ENCODE data around the gene APAF1.

Gene APAF1

DNA sequence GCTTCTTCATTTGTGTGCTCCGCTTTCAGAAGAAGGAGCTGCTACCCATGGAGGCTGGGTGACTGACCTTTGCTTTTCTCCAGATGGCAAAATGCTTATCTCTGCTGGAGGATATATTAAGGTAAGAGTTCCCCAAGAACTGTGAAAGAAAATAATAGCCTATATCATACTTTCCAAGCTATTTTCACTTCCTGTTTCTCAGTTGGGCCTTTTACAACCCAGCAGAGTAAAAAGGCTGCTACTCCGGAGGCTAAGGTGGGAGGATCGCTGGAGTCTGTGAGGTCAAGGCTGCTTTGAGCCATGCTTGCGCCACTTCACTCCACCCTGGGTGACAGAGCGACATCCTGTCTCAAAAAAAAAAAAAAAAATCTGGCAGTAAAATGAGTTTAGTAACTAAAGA lies 82.1 kb downstream of the APAF1 start:
- H3K36me3 ChIP-seq (ENCODE audit: insufficient read depth, low read length) = peaks cover 6% of the 10 kb centered on the region; the same call in 1 of the 2 replicates
- no peak for DNase-seq (ENCODE audit: low read depth, low spot score)
- H3K9ac ChIP-seq (ENCODE audit: insufficient read length) = no peak overlapping the region
- no peaks in the 10 kb centered on the region for H3K9me3 ChIP-seq (ENCODE audit: low read depth, low read length)
- TF ChIP-seq FOXP2 (optimal IDR thresholded peaks at IDR 0.05; ENCODE audit: control extremely low read depth, extremely low read length, insufficient read depth) (no peak), EZH2 (IDR thresholded peaks at IDR 0.05) (no peak), POLR2AphosphoS5 (IDR thresholded peaks at IDR 0.05; ENCODE audit: borderline replicate concordance, low read depth, low read length) (no peak)
- H3K27ac ChIP-seq = no peak overlapping the region
- no peak overlapping the region for H3K4me3 ChIP-seq

DNA sequence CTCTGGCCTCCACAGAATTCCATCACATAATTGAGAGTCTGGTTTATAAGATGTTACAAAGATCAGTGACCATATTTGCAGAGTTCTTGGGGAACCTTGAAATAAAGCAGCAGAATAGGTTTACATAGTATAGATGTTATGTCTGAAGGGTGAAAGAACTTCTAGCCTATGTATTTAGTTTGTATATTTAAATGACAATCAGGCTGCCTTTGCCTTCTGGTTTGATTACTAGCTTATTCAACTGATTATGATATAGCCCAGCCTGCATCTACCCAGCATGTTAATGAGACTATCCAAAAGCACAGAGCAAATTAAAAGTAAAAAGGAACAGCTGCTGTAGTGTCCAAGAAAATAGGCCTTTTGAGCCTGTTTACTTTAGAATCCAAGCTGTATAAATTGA lies 85.3 kb downstream of the APAF1 start:
- Histone ChIP-seq H3K9ac (ENCODE audit: insufficient read length) (no peak overlapping the region), H3K27ac (no peak overlapping the region), H3K36me3 (ENCODE audit: insufficient read depth, low read length) (peaks cover 6% of the 10 kb centered on the region; the same call in 1 of the 2 replicates), H3K4me3 (no peak overlapping the region), H3K9me3 (ENCODE audit: low read depth, low read length) (no peaks in the 10 kb centered on the region)
- no peak for DNase-seq (ENCODE audit: low read depth, low spot score)
- TF ChIP-seq POLR2AphosphoS5 (IDR thresholded peaks at IDR 0.05; ENCODE audit: borderline replicate concordance, low read depth, low read length) (no peak), FOXP2 (optimal IDR thresholded peaks at IDR 0.05; ENCODE audit: control extremely low read depth, extremely low read length, insufficient read depth) (no peak), EZH2 (IDR thresholded peaks at IDR 0.05) (no peak)

DNA sequence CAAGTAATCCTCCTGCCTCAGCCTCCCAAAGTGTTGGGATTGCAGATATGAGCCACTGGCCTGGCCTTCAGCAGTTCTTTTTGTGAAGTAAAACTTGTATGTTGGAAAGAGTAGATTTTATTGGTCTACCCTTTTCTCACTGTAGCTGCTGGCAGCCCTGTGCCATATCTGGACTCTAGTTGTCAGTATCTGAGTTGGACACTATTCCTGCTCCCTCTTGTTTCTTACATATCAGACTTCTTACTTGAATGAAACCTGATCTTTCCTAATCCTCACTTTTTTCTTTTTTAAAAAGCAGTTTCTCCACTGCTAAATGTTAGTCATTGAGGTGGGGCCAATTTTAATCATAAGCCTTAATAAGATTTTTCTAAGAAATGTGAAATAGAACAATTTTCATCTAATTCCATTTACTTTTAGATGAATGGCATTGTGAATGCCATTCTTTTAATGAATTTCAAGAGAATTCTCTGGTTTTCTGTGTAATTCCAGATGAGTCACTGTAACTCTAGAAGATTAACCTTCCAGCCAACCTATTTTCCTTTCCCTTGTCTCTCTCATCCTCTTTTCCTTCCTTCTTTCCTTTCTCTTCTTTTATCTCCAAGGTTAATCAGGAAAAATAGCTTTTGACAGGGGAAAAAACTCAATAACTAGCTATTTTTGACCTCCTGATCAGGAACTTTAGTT lies 88.7 kb downstream of the APAF1 start:
- no peak for DNase-seq (ENCODE audit: low read depth, low spot score)
- H3K9me3 ChIP-seq (ENCODE audit: low read depth, low read length) = no peaks in the 10 kb centered on the region
- no peak overlapping the region for H3K27ac ChIP-seq
- no peak overlapping the region for H3K9ac ChIP-seq (ENCODE audit: insufficient read length)
- H3K4me3 ChIP-seq = no peak overlapping the region
- H3K36me3 ChIP-seq (ENCODE audit: insufficient read depth, low read length) = no peaks in the 10 kb centered on the region
- no peak for TF ChIP-seq POLR2AphosphoS5 (IDR thresholded peaks at IDR 0.05; ENCODE audit: borderline replicate concordance, low read depth, low read length)
- TF ChIP-seq FOXP2 (optimal IDR thresholded peaks at IDR 0.05; ENCODE audit: control extremely low read depth, extremely low read length, insufficient read depth) = no peak
- no peak for TF ChIP-seq EZH2 (IDR thresholded peaks at IDR 0.05)

DNA sequence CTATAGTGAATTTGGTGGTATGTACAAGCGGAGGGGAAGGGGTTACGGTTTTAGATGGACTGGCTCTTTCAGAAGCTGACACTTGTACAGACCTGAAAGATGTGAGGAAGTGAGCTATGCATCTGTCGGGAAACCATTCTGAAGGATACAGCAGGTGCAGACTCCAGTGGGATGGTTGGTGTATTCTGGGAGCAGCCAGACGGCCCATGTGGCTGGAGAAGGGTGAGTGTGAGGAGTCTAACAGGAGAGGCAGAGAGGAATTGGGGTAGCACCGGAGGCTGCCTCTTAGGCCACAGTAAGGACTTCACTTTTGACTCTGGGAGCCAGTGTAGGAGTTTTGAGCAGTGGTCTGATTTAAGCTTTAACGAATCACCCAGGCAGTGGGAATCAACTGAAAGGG lies 90.7 kb downstream of the APAF1 start:
- Histone ChIP-seq H3K9ac (ENCODE audit: insufficient read length) (no peak overlapping the region), H3K27ac (no peak overlapping the region), H3K4me3 (no peak overlapping the region), H3K9me3 (ENCODE audit: low read depth, low read length) (no peaks in the 10 kb centered on the region), H3K36me3 (ENCODE audit: insufficient read depth, low read length) (no peaks in the 10 kb centered on the region)
- TF ChIP-seq FOXP2 (optimal IDR thresholded peaks at IDR 0.05; ENCODE audit: control extremely low read depth, extremely low read length, insufficient read depth) (no peak), POLR2AphosphoS5 (IDR thresholded peaks at IDR 0.05; ENCODE audit: borderline replicate concordance, low read depth, low read length) (no peak), EZH2 (IDR thresholded peaks at IDR 0.05) (no peak)
- no peak for DNase-seq (ENCODE audit: low read depth, low spot score)

DNA sequence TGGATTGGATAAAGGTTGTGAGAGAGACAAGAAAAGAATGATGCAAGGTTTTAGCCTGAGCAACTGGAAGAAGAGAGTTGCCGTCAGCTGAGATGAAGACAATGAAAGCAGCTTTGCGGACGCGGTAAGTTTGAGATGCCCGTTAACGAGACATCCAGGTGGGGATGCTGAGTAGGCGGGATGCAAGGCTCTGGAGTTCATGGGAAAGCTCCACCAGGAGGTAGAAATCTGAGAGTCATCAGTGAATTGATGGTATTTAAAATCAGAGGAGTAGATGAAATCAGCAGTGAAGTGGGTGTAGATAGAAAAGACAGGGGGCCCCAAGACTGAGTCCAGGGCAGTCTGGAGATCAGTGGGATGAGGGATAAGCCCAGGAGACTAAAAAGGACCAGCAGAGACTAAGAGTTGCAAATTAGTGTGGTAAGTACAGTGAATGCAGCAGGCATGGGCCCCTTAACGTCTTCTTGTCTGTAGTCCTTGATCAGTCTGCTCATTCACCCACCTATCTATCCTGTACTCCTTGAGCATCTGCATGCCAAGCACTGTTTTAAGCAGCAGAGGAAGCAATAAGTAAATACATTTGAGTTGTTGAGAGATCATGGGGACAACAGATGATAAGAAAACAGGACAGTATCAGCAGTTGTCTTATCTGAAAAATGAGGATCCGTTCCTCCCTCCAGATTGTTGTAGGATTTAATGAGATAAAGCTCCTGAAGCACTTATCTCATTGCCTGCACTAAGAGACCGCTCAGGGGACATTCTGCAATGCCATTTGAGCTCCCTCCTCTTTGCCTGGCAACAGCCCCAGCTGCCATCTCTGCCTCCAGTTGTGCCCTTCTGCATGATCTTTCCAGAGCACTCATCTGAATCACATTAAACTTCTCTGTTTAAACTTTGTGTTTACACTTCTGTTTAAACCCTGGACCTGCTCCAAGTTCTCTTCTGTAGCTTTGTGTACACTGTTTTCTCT lies 91.5 kb downstream of the APAF1 start:
- TF ChIP-seq FOXP2 (optimal IDR thresholded peaks at IDR 0.05; ENCODE audit: control extremely low read depth, extremely low read length, insufficient read depth) = no peak
- TF ChIP-seq POLR2AphosphoS5 (IDR thresholded peaks at IDR 0.05; ENCODE audit: borderline replicate concordance, low read depth, low read length) = no peak
- no peak overlapping the region for H3K9ac ChIP-seq (ENCODE audit: insufficient read length)
- H3K9me3 ChIP-seq (ENCODE audit: low read depth, low read length) = no peaks in the 10 kb centered on the region
- H3K4me3 ChIP-seq = no peak overlapping the region
- H3K36me3 ChIP-seq (ENCODE audit: insufficient read depth, low read length) = no peaks in the 10 kb centered on the region
- no peak overlapping the region for H3K27ac ChIP-seq
- DNase-seq (ENCODE audit: low read depth, low spot score) = no peak

DNA sequence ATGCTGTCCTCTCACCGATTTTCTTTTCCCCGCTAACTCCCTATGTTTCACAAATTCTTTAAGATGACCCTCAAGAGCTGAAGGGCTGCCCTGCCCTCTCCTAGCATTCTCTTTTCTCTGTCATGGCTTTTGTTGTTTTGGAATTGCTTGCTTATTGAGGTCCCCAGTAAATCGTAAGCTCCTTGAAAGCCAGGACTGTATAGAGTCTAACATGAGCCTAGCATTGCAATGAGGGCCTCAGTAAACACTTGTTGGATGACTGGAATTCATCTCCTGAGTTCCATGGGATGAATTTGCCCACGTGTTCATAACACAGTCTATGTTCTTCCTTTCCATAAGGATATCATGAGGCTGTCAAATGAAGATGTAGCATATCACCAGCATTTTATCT lies 92.2 kb downstream of the APAF1 start:
- no peaks in the 10 kb centered on the region for H3K36me3 ChIP-seq (ENCODE audit: insufficient read depth, low read length)
- no peak overlapping the region for H3K27ac ChIP-seq
- TF ChIP-seq EZH2 (IDR thresholded peaks at IDR 0.05) (no peak), POLR2AphosphoS5 (IDR thresholded peaks at IDR 0.05; ENCODE audit: borderline replicate concordance, low read depth, low read length) (no peak), FOXP2 (optimal IDR thresholded peaks at IDR 0.05; ENCODE audit: control extremely low read depth, extremely low read length, insufficient read depth) (no peak)
- no peaks in the 10 kb centered on the region for H3K9me3 ChIP-seq (ENCODE audit: low read depth, low read length)
- no peak overlapping the region for H3K9ac ChIP-seq (ENCODE audit: insufficient read length)
- no peak overlapping the region for H3K4me3 ChIP-seq
- no peak for DNase-seq (ENCODE audit: low read depth, low spot score)

DNA sequence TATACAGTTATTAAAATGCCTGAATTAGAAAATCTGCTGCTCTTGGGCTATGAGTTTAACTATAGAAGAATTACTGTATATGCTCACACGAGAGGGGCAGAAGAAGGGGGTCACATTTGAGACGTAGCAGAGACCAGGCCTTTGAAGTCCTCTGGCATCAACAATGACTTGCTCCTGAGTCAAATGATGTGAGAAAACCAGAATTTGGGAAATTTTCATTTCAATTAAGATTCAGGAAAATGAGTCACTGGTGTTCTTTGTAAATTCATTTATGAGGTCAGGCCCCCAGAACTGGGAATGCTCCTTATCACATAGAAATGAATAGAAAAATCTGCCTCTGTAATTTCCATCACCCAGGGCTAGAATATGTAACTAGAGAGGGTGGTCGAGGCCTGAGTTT lies 92.9 kb downstream of the APAF1 start:
- TF ChIP-seq FOXP2 (optimal IDR thresholded peaks at IDR 0.05; ENCODE audit: control extremely low read depth, extremely low read length, insufficient read depth) = no peak
- TF ChIP-seq EZH2 (IDR thresholded peaks at IDR 0.05) = no peak
- no peak for TF ChIP-seq POLR2AphosphoS5 (IDR thresholded peaks at IDR 0.05; ENCODE audit: borderline replicate concordance, low read depth, low read length)
- Histone ChIP-seq H3K27ac (no peak overlapping the region), H3K9me3 (ENCODE audit: low read depth, low read length) (no peaks in the 10 kb centered on the region), H3K36me3 (ENCODE audit: insufficient read depth, low read length) (no peaks in the 10 kb centered on the region), H3K9ac (ENCODE audit: insufficient read length) (no peak overlapping the region), H3K4me3 (no peak overlapping the region)
- DNase-seq (ENCODE audit: low read depth, low spot score) = no peak

DNA sequence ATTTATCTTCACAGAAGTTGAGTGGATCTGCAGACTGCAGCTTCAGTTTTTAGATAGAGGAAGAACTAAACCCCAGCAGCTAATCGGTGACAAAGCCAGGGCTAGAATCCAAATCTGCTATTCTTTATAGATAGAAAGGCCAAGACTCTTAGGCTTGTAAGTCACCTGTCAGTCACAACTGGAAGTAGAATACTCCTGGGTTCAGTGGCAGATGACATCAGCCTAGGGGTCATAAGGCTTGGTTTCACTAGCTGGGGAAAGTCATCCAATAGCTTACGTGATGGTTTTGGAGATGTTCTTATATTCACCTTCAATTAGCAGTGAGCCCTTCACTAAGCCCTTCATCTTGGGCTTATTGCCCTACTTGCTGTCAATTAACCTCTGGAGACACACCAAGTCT lies 93.4 kb downstream of the APAF1 start:
- no peak overlapping the region for H3K9ac ChIP-seq (ENCODE audit: insufficient read length)

More for the DNA sequence above, 93.4 kb downstream of the APAF1 start:
- no peaks in the 10 kb centered on the region for H3K36me3 ChIP-seq (ENCODE audit: insufficient read depth, low read length)
- H3K4me3 ChIP-seq = no peak overlapping the region
- no peak for DNase-seq (ENCODE audit: low read depth, low spot score)
- TF ChIP-seq POLR2AphosphoS5 (IDR thresholded peaks at IDR 0.05; ENCODE audit: borderline replicate concordance, low read depth, low read length) (no peak), FOXP2 (optimal IDR thresholded peaks at IDR 0.05; ENCODE audit: control extremely low read depth, extremely low read length, insufficient read depth) (no peak), EZH2 (IDR thresholded peaks at IDR 0.05) (no peak)
- no peaks in the 10 kb centered on the region for H3K9me3 ChIP-seq (ENCODE audit: low read depth, low read length)
- H3K27ac ChIP-seq = no peak overlapping the region

Data from SK-N-MC (cell line).